NCI-H2107 treated with DMSO at 0.1 percent for 48 hours (cell line): ENCODE data around the gene EHD4.
A peak's percentile ranks its signal among the peaks of the same experiment; 100 is the strongest.

Experiments used
- DNase-seq: peaks from one replicate; lab custom pipeline; 2025; ENCODE audit not compliant: unreplicated experiment; lab: John Stamatoyannopoulos, UW

EHD4 gene

GRCh38 chr15:41899854-41900442, 72.4 kb downstream of the EHD4 start:
- no peak for DNase-seq

DNA sequence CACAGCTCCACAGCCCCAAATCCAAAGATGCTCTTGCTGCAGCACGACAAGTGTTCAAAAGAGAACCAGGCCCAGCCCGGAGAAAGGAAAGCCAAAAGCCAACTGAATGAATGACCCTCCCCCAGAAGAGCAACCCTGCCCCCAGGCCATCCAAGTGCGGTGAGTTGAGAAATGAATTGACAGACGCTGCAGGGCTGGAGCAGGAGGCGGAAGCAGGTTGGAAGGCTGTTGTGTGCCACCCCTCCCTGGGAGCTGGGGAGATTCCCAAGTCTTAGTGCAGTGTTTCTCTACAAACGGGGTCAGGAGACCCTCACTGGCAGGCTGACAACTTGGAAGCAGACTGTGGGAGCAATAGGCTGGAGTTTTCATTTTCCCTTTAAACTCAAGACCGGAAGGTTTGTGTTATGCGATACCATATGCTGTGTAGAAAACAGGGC, 75.0 kb downstream of the EHD4 start:
- no peak for DNase-seq

GRCh38 chr15:41896566-41896965, 75.8 kb downstream of the EHD4 start:
- no peak for DNase-seq

DNA sequence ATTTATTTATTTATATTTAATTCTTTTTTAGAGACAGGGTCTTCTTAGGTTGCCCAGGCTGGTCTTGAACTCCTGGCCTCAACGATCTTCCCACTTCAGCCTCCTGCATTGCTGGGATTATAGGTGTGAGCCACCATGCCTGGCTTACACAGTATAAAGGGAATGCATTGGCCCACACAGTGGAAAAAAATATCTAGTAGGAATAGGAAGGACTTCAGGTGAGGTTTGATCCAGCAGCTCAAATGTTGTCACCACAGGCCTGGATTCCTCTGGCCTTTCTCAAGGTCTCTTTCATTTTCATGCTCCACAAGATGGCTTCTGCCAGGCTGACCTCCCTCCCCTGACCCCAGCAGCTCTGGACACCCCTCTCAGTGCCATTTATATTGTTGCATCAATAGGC, 76.4 kb downstream of the EHD4 start:
- DNase-seq = no peak

DNA sequence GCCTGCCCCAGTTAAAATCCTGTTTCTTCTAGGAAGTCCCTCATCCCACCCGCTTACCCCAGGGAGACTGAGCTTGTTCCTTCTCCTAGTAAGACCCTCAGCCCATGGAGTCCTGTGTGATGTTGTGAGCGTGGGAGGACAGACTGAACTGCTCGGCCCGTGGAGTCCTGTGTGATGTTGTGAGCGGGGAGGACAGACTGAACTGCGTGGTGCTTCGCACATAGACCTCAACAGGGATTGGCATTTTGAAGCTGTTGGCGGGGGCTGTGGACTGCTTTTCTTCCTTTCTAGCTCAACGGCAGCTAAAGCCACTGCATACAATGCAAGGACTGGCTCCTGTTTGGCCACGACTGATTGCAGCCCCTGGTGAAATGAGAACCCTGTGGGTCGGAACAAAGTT, 76.9 kb downstream of the EHD4 start:
- DNase-seq = no peak

- DNase-seq = peak; percentile 26
Measured at GRCh38 chr15:41894791-41895463, 77.4 kb downstream of the EHD4 start.

- no peak for DNase-seq
Measured at GRCh38 chr15:41894251-41894790, 78.0 kb downstream of the EHD4 start.

- DNase-seq = no peak
Measured at GRCh38 chr15:41893422-41894250, 78.7 kb downstream of the EHD4 start, which contains the start of gene SPTBN5. SPTBN5 (minus strand) TSS chr15:41894053; CDS start chr15:41893497, 556 bp downstream.

GRCh38 chr15:41892621-41893421, 79.5 kb downstream of the EHD4 start:
- peak; percentile 27 for DNase-seq

- peak; percentile 84 for DNase-seq
Measured at GRCh38 chr15:41891946-41892345, 80.4 kb downstream of the EHD4 start.

- no peak for DNase-seq
Measured at GRCh38 chr15:41891226-41891625, 81.1 kb downstream of the EHD4 start.

DNA sequence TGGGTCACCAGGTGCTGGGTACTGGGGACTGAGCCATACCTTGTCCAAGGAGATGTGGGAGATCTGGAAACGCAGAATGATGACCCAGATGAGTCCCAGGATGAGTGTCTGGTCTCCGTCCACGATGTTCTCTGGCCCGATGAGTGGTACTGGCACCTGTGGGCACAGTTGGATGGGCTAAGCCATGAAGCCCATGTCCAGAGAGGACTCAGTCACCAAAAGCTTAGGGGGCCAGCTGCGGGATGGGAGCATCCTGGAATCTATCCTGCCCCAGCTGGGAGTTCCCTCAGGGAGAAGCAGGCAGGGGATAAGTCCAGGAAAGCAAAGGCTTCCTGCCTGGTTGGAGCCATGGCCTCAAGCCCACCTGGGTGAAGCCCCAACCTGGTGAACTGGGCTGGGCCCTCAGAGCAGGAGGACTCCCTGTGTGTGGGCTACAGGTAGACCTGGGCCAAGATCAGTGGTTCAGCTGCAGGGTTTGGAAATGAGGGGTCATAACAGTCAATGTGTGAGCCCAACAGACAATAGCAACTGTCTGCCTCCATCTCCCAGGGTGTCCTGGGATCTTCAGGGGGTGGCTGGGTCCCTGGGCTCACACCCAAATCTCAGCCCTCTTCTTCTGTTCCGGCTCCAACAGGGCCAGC, 82.2 kb downstream of the EHD4 start:
- DNase-seq = no peak

DNA sequence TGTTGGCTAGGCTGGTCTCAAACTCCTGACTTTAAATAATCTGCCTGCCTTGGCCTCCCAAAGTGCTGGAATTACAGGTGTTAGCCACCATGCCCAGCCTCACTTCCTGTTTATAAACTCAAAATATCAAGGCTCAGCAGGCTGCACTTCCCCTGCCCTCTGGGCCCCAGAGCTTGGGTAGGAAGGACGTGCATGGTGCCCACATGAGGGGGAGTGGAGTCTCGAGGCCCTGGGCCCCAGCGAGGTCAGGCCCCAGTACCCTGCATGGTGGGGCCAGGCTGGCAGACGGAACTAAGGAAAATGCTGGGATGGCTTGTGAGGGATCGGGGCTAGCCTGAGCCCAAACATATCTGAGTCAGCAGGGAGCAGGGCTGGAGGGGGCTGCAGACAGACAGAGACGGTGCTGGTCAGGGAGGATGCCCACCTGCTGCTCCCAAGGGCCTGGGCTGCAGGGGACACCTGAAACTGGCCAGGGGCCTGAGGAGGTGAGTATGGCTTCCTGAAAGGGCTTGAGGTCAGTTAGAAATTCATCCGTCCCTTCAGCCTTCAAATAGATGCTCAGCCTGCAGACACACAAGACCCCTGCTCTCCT, 83.6 kb downstream of the EHD4 start:
- DNase-seq = no peak

DNA sequence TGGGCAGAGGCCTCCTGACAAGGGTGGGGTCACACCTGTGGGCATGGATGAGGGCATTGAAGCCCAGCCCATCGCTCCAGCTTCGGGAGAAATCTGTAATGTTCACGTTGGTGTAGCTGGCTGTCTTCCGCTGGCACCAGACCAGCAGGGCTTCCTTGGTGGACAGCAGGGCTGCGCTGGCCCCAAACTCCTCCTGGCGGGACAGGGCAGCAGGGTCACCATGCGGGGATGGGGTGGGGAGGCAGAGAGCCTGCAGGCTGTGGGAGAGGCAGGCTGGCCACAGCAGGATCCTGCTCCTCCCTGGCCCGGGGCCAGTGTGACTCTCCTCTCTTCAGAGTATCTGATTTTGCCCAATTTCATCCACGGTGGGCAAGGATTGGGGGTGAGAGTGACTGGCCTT, 84.5 kb downstream of the EHD4 start:
- DNase-seq = no peak

DNA sequence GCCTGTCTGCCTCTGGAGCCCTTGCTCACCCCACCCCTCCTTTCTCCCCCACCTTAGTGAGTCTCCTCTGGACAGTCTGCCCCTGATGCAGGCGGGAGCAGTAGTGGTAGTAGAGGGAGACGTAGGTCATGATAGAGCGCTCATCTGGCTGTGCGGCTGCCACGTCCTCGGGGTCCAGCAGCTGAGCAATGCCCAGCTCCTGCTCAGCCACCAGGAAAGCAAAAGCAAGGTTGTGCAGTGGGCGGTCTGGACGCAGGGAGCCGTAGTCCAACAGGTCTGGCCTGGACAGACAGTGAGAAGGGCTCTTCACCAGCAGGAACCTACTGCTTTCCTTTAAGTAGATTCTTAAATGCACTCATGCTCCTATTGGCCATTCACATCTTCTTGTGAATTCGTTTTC, 85.2 kb downstream of the EHD4 start:
- DNase-seq = no peak

GRCh38 chr15:41886741-41887140, 85.6 kb downstream of the EHD4 start:
- no peak for DNase-seq

DNA sequence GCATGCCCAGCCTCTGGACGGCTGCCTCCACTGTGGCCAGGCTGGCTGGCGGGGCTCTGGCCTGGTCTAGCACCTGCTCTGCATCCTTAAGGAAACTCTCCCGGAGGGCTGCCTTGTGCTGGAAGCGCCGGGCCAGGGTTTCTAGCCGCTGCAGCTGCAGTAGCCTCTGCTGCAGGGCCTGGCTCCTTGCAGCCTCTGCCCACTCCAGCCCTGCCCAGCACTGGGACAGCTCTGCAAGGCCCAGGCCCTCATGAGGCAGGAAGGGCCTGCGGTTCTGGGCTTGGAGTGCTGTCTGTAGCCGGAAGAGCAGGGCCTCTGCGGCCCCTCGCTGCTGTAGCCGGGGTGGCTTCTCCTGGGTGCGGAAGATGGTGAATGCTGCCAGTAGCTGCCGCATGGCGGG, 86.5 kb downstream of the EHD4 start:
- no peak for DNase-seq

DNA sequence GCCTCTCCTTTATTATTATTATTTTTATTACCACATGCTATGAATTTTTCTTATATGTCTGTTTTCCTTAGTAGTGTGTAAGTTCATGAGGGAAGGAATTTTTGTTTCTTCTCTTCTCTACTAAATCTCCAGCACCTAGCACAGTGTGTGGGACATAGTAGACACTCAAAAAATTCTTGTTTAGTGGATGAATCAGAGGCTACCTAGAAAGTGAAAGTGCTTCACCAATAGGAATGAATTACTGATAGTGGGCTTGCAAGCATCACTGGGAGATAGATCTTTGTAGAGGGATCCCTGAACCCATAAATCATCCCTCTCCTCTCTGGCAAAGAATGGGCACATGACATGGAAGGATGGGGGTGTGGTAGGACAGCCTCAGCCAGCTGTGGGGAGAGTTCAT, 87.0 kb downstream of the EHD4 start:
- DNase-seq = no peak

- DNase-seq = no peak
Measured at GRCh38 chr15:41884458-41884857, 87.9 kb downstream of the EHD4 start.

DNA sequence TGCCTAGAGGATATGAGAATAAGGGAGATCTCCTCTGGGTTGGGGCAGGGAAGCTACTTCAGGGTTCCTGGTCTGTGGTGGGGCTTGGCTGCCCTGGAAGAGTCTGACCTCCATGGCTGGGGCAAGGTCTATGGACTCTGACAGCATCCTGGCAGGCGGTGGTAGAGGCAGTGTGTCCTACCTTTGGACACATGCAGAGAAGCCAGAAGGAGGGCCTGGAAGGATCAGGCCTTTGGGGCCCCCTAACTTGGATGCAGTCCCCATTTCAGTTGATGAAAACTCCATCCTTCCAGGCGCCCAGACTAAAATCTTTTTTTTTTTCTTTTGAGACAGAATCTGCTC, 88.9 kb downstream of the EHD4 start:
- no peak for DNase-seq
